ENCODE results near the gene RHBDL3.
A peak's percentile ranks its signal among the peaks of the same experiment; 100 is the strongest.

The RHBDL3 gene

DNA sequence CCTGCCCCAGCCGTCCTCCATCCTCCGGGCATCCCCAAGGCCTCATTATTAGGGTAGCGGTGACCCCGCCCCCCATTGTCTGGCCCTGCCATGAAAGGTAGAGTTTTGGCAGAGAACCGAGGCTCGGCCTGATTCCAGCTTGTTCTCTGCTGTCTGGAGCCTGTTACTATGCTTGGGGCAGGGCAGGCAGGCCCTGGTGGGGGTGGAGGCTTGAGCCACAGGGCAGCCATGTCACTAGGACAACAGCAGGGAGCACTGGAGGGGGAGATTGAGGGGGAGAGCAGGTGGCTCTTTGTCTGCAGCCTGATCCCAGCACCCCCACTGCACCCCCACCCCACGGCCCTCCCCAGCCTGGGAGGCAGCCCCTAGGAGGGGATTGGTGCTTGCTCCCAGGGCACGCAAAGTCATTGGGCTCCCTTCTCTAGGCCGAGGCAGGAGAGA is 15.4 kb downstream of the RHBDL3 start:
- Histone ChIP-seq H3K9me3 (ENCODE audit: control insufficient read depth, insufficient read depth, low read length) (no peaks in the 10 kb centered on the region), H3K4me1 (ENCODE audit: control insufficient read depth, insufficient read depth, low read length) (peaks cover 26% of the 10 kb centered on the region), H3K36me3 (ENCODE audit: control insufficient read depth, insufficient read depth, low read length) (no peaks in the 10 kb centered on the region), H3K27me3 (ENCODE audit: control insufficient read depth, insufficient read depth, low read length) (no peaks in the 10 kb centered on the region), H3K4me3 (ENCODE audit: low read depth, low read length) (no peak overlapping the region), H3K9ac (ENCODE audit: low read depth, low read length) (no peak overlapping the region)

DNA sequence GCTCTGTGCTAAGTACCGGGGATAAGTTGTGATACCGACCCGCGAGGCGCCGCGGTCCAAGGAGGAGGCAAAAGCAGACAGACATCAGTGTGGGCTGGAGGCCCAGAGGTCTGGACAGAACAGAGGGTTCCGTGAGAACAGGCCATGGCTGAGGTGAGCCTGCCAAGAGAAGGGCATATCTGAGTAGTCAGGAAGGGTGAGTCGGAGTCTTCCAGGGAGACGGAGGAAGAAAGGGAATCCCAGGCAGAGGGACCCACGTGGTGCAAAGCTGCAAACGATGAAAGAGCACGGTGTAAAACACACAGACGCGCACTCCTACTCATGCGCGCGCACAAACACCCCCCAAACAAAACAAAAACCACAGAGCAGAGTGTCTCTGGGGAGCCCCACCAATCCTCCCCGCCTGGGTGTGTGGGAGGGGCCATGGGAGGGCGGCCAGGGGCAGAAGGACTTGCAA is 18.1 kb downstream of the RHBDL3 start:
- Histone ChIP-seq H3K9me3 (ENCODE audit: control insufficient read depth, insufficient read depth, low read length) (no peaks in the 10 kb centered on the region), H3K27me3 (ENCODE audit: control insufficient read depth, insufficient read depth, low read length) (no peaks in the 10 kb centered on the region), H3K36me3 (ENCODE audit: control insufficient read depth, insufficient read depth, low read length) (no peaks in the 10 kb centered on the region), H3K9ac (ENCODE audit: low read depth, low read length) (no peak overlapping the region), H3K4me1 (ENCODE audit: control insufficient read depth, insufficient read depth, low read length) (peaks cover 23% of the 10 kb centered on the region), H3K4me3 (ENCODE audit: low read depth, low read length) (no peak overlapping the region)

DNA sequence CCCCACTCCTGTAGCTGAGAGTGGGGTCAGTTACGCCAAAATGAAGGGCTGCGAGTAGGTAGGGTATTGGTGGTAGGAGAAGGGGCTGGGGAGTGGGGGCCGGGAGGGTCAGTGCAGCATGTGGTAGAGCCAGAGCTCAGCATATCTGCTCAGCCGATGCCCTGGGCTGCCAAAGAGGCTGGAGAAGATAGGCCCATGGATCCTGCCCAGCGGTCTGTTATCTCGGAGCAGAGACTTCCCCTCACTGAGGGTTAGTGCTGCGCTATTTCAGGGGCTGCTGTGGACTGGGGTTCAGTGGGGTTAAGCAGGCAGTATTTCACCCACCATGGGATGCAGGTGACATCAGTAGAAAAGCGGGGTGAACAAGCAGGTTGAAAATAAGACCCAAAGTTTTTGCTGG is 19.7 kb downstream of the RHBDL3 start:
- Histone ChIP-seq H3K9ac (ENCODE audit: low read depth, low read length) (no peak overlapping the region), H3K36me3 (ENCODE audit: control insufficient read depth, insufficient read depth, low read length) (no peaks in the 10 kb centered on the region), H3K27me3 (ENCODE audit: control insufficient read depth, insufficient read depth, low read length) (no peaks in the 10 kb centered on the region), H3K9me3 (ENCODE audit: control insufficient read depth, insufficient read depth, low read length) (no peaks in the 10 kb centered on the region), H3K4me1 (ENCODE audit: control insufficient read depth, insufficient read depth, low read length) (peaks cover 31% of the 10 kb centered on the region), H3K4me3 (ENCODE audit: low read depth, low read length) (no peak overlapping the region)

DNA sequence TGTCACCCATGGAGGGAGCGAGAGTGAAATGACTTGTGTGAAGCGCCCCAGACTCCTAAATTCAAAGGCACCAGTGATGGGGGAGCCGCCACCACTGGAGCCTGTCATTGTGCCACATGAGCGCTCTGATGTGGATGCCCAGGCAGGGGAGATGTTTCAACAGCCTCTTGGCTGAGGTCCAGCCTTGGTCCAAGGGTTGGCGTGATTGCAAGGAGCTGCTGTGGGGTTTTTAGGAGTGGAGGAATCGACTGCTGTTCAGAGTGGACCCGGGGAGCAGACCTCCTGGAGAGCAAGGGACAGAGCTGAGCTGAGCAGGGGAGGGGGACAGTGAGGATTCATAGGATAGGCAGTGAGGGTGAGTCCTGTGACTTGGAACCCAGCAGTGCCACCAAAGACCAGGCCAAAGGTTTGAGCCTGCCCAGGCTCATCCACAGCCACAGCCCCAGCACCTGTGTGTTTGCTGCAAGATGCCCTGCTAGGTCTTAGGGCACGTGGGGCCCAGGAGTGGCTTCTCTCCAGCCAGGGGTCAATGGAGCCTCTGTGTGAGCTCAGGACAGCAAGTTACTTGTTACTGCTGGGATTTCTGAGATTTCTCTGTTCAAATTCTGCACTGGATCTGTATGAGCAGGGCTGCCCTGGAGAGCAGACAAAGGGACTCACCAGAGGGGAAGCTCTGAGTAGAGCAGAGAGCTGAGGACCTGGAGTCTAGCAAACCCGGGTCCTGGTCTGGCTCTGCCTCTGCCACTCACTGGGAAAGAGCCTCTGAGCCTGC is 20.3 kb downstream of the RHBDL3 start:
- peaks cover 31% of the 10 kb centered on the region for H3K4me1 ChIP-seq (ENCODE audit: control insufficient read depth, insufficient read depth, low read length)
- H3K9ac ChIP-seq (ENCODE audit: low read depth, low read length), result no peak overlapping the region
- H3K9me3 ChIP-seq (ENCODE audit: control insufficient read depth, insufficient read depth, low read length), result no peaks in the 10 kb centered on the region
- no peak overlapping the region for H3K4me3 ChIP-seq (ENCODE audit: low read depth, low read length)
- H3K36me3 ChIP-seq (ENCODE audit: control insufficient read depth, insufficient read depth, low read length), result no peaks in the 10 kb centered on the region
- no peaks in the 10 kb centered on the region for H3K27me3 ChIP-seq (ENCODE audit: control insufficient read depth, insufficient read depth, low read length)

GRCh38 chr17:32286518-32286900 is 20.9 kb downstream of the RHBDL3 start:
- Histone ChIP-seq H3K9me3 (ENCODE audit: control insufficient read depth, insufficient read depth, low read length) (no peaks in the 10 kb centered on the region), H3K36me3 (ENCODE audit: control insufficient read depth, insufficient read depth, low read length) (no peaks in the 10 kb centered on the region), H3K9ac (ENCODE audit: low read depth, low read length) (no peak overlapping the region), H3K4me1 (ENCODE audit: control insufficient read depth, insufficient read depth, low read length) (peaks cover 30% of the 10 kb centered on the region), H3K27me3 (ENCODE audit: control insufficient read depth, insufficient read depth, low read length) (no peaks in the 10 kb centered on the region), H3K4me3 (ENCODE audit: low read depth, low read length) (no peak overlapping the region)

GRCh38 chr17:32287804-32288511 is 22.3 kb downstream of the RHBDL3 start:
- H3K4me3 ChIP-seq (ENCODE audit: low read depth, low read length), result no peak overlapping the region
- no peaks in the 10 kb centered on the region for H3K36me3 ChIP-seq (ENCODE audit: control insufficient read depth, insufficient read depth, low read length)
- peaks cover 26% of the 10 kb centered on the region for H3K4me1 ChIP-seq (ENCODE audit: control insufficient read depth, insufficient read depth, low read length)
- no peaks in the 10 kb centered on the region for H3K9me3 ChIP-seq (ENCODE audit: control insufficient read depth, insufficient read depth, low read length)
- no peak overlapping the region for H3K9ac ChIP-seq (ENCODE audit: low read depth, low read length)
- no peaks in the 10 kb centered on the region for H3K27me3 ChIP-seq (ENCODE audit: control insufficient read depth, insufficient read depth, low read length)

DNA sequence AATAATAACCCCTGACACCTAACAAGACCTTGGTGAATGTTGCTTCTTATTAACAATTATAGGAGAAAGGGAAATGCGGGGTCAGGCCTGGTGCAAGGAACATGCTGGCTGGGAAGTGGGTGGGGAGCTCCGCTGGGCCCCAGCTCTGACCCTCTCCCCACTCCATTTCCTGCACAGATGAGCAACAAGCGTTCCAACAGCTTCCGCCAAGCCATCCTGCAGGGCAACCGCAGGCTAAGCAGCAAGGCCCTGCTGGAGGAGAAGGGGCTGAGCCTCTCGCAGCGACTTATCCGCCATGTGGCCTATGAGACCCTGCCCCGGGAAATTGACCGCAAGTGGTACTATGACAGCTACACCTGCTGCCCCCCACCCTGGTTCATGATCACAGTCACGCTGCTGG is 23.0 kb downstream of the RHBDL3 start:
- H3K36me3 ChIP-seq (ENCODE audit: control insufficient read depth, insufficient read depth, low read length), result no peaks in the 10 kb centered on the region
- no peaks in the 10 kb centered on the region for H3K9me3 ChIP-seq (ENCODE audit: control insufficient read depth, insufficient read depth, low read length)
- no peak overlapping the region for H3K9ac ChIP-seq (ENCODE audit: low read depth, low read length)
- peaks cover 26% of the 10 kb centered on the region for H3K4me1 ChIP-seq (ENCODE audit: control insufficient read depth, insufficient read depth, low read length)
- no peak overlapping the region for H3K4me3 ChIP-seq (ENCODE audit: low read depth, low read length)
- no peaks in the 10 kb centered on the region for H3K27me3 ChIP-seq (ENCODE audit: control insufficient read depth, insufficient read depth, low read length)

GRCh38 chr17:32289471-32290070 is 23.9 kb downstream of the RHBDL3 start:
- H3K27me3 ChIP-seq (ENCODE audit: control insufficient read depth, insufficient read depth, low read length), result no peaks in the 10 kb centered on the region
- H3K9ac ChIP-seq (ENCODE audit: low read depth, low read length), result no peak overlapping the region
- no peaks in the 10 kb centered on the region for H3K36me3 ChIP-seq (ENCODE audit: control insufficient read depth, insufficient read depth, low read length)
- H3K9me3 ChIP-seq (ENCODE audit: control insufficient read depth, insufficient read depth, low read length), result no peaks in the 10 kb centered on the region
- H3K4me3 ChIP-seq (ENCODE audit: low read depth, low read length), result no peak overlapping the region
- H3K4me1 ChIP-seq (ENCODE audit: control insufficient read depth, insufficient read depth, low read length), result peaks cover 26% of the 10 kb centered on the region

- Histone ChIP-seq H3K4me1 (ENCODE audit: control insufficient read depth, insufficient read depth, low read length) (peaks cover 26% of the 10 kb centered on the region), H3K4me3 (ENCODE audit: low read depth, low read length) (no peak overlapping the region), H3K27me3 (ENCODE audit: control insufficient read depth, insufficient read depth, low read length) (no peaks in the 10 kb centered on the region), H3K36me3 (ENCODE audit: control insufficient read depth, insufficient read depth, low read length) (no peaks in the 10 kb centered on the region), H3K9me3 (ENCODE audit: control insufficient read depth, insufficient read depth, low read length) (no peaks in the 10 kb centered on the region), H3K9ac (ENCODE audit: low read depth, low read length) (no peak overlapping the region)
These were observed 26.5 kb downstream of the RHBDL3 start for GRCh38 chr17:32292094-32292493.

- Histone ChIP-seq H3K9ac (ENCODE audit: low read depth, low read length) (no peak overlapping the region), H3K4me3 (ENCODE audit: low read depth, low read length) (no peak overlapping the region), H3K4me1 (ENCODE audit: control insufficient read depth, insufficient read depth, low read length) (no peaks in the 10 kb centered on the region), H3K36me3 (ENCODE audit: control insufficient read depth, insufficient read depth, low read length) (peaks cover 6% of the 10 kb centered on the region), H3K9me3 (ENCODE audit: control insufficient read depth, insufficient read depth, low read length) (no peaks in the 10 kb centered on the region), H3K27me3 (ENCODE audit: control insufficient read depth, insufficient read depth, low read length) (no peaks in the 10 kb centered on the region)
These were observed 31.8 kb downstream of the RHBDL3 start for GRCh38 chr17:32297424-32297823.

- no peaks in the 10 kb centered on the region for H3K27me3 ChIP-seq (ENCODE audit: control insufficient read depth, insufficient read depth, low read length)
- peak overlapping the region; percentile 3 for H3K9ac ChIP-seq (ENCODE audit: low read depth, low read length)
- H3K9me3 ChIP-seq (ENCODE audit: control insufficient read depth, insufficient read depth, low read length), result no peaks in the 10 kb centered on the region
- H3K36me3 ChIP-seq (ENCODE audit: control insufficient read depth, insufficient read depth, low read length), result peaks cover 6% of the 10 kb centered on the region
- peaks cover 3% of the 10 kb centered on the region for H3K4me1 ChIP-seq (ENCODE audit: control insufficient read depth, insufficient read depth, low read length)
- no peak overlapping the region for H3K4me3 ChIP-seq (ENCODE audit: low read depth, low read length)
These were observed 32.2 kb downstream of the RHBDL3 start for GRCh38 chr17:32297860-32298259.

DNA sequence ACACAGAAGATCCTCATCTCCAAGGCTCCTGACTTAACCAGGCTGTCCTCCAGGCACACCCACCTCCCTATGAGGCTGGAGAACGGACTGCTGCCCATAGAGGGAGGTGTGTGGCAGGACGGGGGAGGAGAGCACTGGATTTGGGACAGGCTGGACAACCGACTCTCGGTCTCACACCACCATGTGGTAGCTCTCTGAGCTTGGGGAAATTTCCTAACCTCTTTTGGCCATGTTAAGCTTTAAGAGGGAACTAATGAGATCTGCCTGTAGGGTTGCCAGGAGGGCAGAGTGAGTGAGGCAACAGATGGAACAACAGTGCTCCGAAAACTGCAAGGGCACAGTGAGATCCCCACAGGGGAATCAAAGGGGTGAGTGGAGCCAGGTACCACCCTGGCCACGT is 32.7 kb downstream of the RHBDL3 start:
- peaks cover 8% of the 10 kb centered on the region for H3K4me1 ChIP-seq (ENCODE audit: control insufficient read depth, insufficient read depth, low read length)
- peaks cover 6% of the 10 kb centered on the region for H3K36me3 ChIP-seq (ENCODE audit: control insufficient read depth, insufficient read depth, low read length)
- peak overlapping the region; percentile 3 for H3K9ac ChIP-seq (ENCODE audit: low read depth, low read length)
- no peaks in the 10 kb centered on the region for H3K9me3 ChIP-seq (ENCODE audit: control insufficient read depth, insufficient read depth, low read length)
- no peak overlapping the region for H3K4me3 ChIP-seq (ENCODE audit: low read depth, low read length)
- H3K27me3 ChIP-seq (ENCODE audit: control insufficient read depth, insufficient read depth, low read length), result no peaks in the 10 kb centered on the region
